Measurements from ENCODE around the gene GLI2. TPM values are rescaled to one million over a fixed set of nuclear protein-coding genes. Genes with fewer than 3 reads are reported as not detected.

Gene GLI2
- total and polyA plus RNA-seq, 2 of the 8 experiments (the other 6 are each of a cell fraction or from before 2014, with no cell fraction given) = 18.4 to 46.9 TPM

- H3K79me2 ChIP-seq (ENCODE audit: control insufficient read depth in 1 of 2, insufficient read depth in 2 of 2, low read length in 2 of 2) = peaks cover 2 to 55% of the 10 kb centered on the region in 2 experiments; a peak in 3 of 4 replicates
- H3K23me2 ChIP-seq (ENCODE audit: low read depth, low read length) = peaks cover 37% of the 10 kb centered on the region
- CTCF ChIA-PET (ENCODE audit: partially characterized antibody) = interaction anchor here (0.6 to 4.4 kb wide), 18 partner anchors 9 to 221 kb away, joined by 3 to 20 read pairs (median 4); no protein-coding TSS in a partner anchor
- peak overlapping the region; percentile 36 for H4K91ac ChIP-seq (replicated peaks; ENCODE audit: insufficient read length, low read length)
- peak overlapping the region; percentile 80 to 91 (median 89); a peak in 7 of 8 replicates for H3K4me3 ChIP-seq (ENCODE audit: extremely low read depth in 1 of 4, insufficient read depth in 2 of 4, low read depth in 3 of 4, low read length in 4 of 4)
- no peak overlapping the region for H4K8ac ChIP-seq (ENCODE audit: extremely low read depth, insufficient read depth, low read length)
- peak overlapping the region; percentile 14 for H2BK120ac ChIP-seq (replicated peaks; ENCODE audit: low read depth, low read length)
- H3K4ac ChIP-seq (replicated peaks; ENCODE audit: insufficient read length, low read depth, low read length) = no peak overlapping the region
- H4K5ac ChIP-seq (ENCODE audit: insufficient read length, low read depth, low read length) = peak overlapping the region; percentile 41
- no peak overlapping the region for H2BK15ac ChIP-seq (ENCODE audit: low read length)
- FAIRE-seq = peak; percentile 13
- peak overlapping the region; percentile 91 to 99 for H3K4me2 ChIP-seq (ENCODE audit: insufficient read depth in 1 of 2, low read depth in 2 of 2, low read length in 2 of 2)
- H2AFZ ChIP-seq (ENCODE audit: low read length) = no peak overlapping the region
- POLR2A ChIA-PET (ENCODE audit: partially characterized antibody) = interaction anchor here (0.6 to 6.6 kb wide), 22 partner anchors 10 to 337 kb away, joined by 3 to 38 read pairs (median 4); no protein-coding TSS in a partner anchor
- no peaks in the 10 kb centered on the region for H4K20me1 ChIP-seq (replicated peaks in 1 of 2; ENCODE audit: control insufficient read depth in 1 of 2, insufficient read depth in 2 of 2, low read length in 2 of 2)
- H3K9me3 ChIP-seq (ENCODE audit: insufficient read depth in 2 of 2, low read depth in 1 of 2, low read length in 1 of 2) = no peaks in the 10 kb centered on the region
- DNase-seq (ENCODE audit: low read depth in 1 of 2, low spot score in 2 of 2) = no peak
- H3K79me1 ChIP-seq (ENCODE audit: low read depth, low read length) = peaks cover 2% of the 10 kb centered on the region; the same call in 1 of the 2 replicates
- no peak overlapping the region for H3K27ac ChIP-seq (ENCODE audit: low read depth, low read length)
- 0 out of 2 replicates have a peak overlapping the region, but pooled peaks have one; percentile 43 for H2BK20ac ChIP-seq (ENCODE audit: low read length)
- H3K14ac ChIP-seq (ENCODE audit: insufficient read length) = no peak overlapping the region
- peak overlapping the region; percentile 92; the same call in 1 of the 2 replicates for H3K18ac ChIP-seq (ENCODE audit: extremely low read depth, low read length)
- H2BK12ac ChIP-seq (ENCODE audit: low read depth, low read length) = no peak overlapping the region; the same call in 1 of the 2 replicates
- H3K23ac ChIP-seq (ENCODE audit: insufficient read length) = no peak overlapping the region
- 0 out of 2 replicates have a peak overlapping the region, but pooled peaks have one; percentile 30 for H2AK5ac ChIP-seq (ENCODE audit: low read depth, low read length)
- peak overlapping the region; percentile 52 for H3K56ac ChIP-seq (replicated peaks; ENCODE audit: insufficient read length, low read depth, low read length)
- peak overlapping the region; percentile 95; the same call in 1 of the 2 replicates for H2BK5ac ChIP-seq (ENCODE audit: low read depth, low read length)
- peaks cover 19 to 38% (median 26%) of the 10 kb centered on the region in 4 experiments for H3K4me1 ChIP-seq (replicated peaks in 1 of 4; ENCODE audit: control insufficient read depth in 3 of 4, insufficient read depth in 4 of 4, low read length in 3 of 4)
- H3K36me3 ChIP-seq (ENCODE audit: control insufficient read depth in 2 of 4, insufficient read depth in 4 of 4, low read length in 3 of 4) = no peaks in the 10 kb centered on the region
- H3K27me3 ChIP-seq (replicated peaks in 1 of 4; ENCODE audit: control insufficient read depth in 3 of 4, extremely low read depth in 1 of 4, insufficient read depth in 3 of 4, low read length in 3 of 4) = no peaks in the 10 kb centered on the region; a peak in 1 of 7 replicates
- peak overlapping the region in 1 of 4 experiments; percentile 49; a peak in 2 of 7 replicates for H3K9ac ChIP-seq (replicated peaks in 1 of 4; ENCODE audit: extremely low read depth in 1 of 4, low read depth in 3 of 4, low read length in 3 of 4)
- WGBS, 2 experiments (ENCODE audit: extremely low coverage in 1 of 2, insufficient coverage in 1 of 2, insufficient read length in 1 of 2, insufficient replicate concordance in 2 of 2, low coverage in 1 of 2, low lambda C conversion rate in 2 of 2, missing lambda C conversion rate in 1 of 2) = 4% methylated on average over 7 of the region's 7 CpGs; no CpG with 5 or more reads in 1 of the 2 experiments
- no peak for TF ChIP-seq KDM4A (IDR thresholded peaks at IDR 0.05; ENCODE audit: low read depth, low read length, severe bottlenecking)
Observed at GRCh38 chr2:120738117-120738516, 2.4 kb downstream of the GLI2 start.

Data from H1 (cell line).